ENCODE results near the gene MTURN.

DNA sequence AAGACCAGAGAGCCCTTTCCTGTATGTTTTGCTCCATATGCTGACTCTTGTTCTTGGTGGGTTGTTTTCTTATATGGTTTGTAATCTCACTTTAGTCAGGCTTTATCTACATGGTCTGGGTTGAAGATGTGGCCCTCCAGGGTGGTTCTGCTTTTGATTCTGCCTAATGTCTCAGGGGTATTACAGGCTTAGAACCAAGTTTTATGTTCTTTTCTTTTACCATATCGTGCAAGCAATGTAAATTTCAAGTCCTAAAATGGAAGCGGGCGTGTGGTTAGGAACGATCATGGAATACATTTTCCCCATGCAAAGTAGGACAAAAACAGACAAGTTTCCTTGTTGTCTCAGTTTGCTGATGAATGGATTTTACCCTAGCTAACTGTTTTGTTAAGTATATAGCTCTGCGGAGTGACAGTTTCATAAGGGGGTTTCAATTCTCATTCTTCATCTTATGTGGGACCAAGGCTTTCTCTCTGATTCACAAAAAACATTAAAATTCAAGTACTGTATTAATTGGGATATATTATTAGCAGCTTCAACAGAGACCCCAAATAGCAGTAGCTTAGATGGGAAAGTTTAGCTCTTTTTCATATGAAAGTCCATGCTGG, 58.7 kb downstream of the MTURN start:
- TF ChIP-seq TAF1 (IDR thresholded peaks at IDR 0.05; ENCODE audit: low read depth) = no peak
- no peak for TF ChIP-seq YY1 (IDR thresholded peaks at IDR 0.05; ENCODE audit: low read depth)
- TF ChIP-seq CREB1 (IDR thresholded peaks at IDR 0.05; ENCODE audit: low read depth) = no peak
- TF ChIP-seq, protein P1, sequence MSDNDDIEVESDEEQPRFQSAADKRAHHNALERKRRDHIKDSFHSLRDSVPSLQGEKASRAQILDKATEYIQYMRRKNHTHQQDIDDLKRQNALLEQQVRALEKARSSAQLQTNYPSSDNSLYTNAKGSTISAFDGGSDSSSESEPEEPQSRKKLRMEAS (IDR thresholded peaks at IDR 0.05) = no peak

Measured in Ishikawa (cell line).